B cell (primary cell): Measurements from ENCODE around the gene IL17REL. TPM values are rescaled to one million over a fixed set of nuclear protein-coding genes. Genes with fewer than 3 reads are reported as not detected.

Experiments used
- ATAC-seq: fragments of 200-7000 bp; cut with Tn5 transposase; one replicate; pipeline ENCODE4 v1.10.0; 2021; ENCODE audit warnings: low read depth, mild to moderate bottlenecking, moderate number of reproducible peaks, moderate library complexity
- CTCF ChIA-PET: fragments of 350-600 bp; sonication (Branson Sonifier 250); formaldehyde crosslinking; loops from one replicate; lab custom pipeline; 2021; ENCODE audit warnings: antibody characterized with exemption, inconsistent platforms; lab: Charles Lee
- POLR2A ChIA-PET: fragments of 350-600 bp; sonication (Branson Sonifier 250); formaldehyde crosslinking; loops from one replicate; lab custom pipeline; 2021; ENCODE audit warnings: antibody characterized with exemption; lab: Charles Lee
- DNase-seq: peaks from one replicate; pipeline ENCODE4 v3.0.0; 2013
- H2AFZ ChIP-seq: 2 replicates; pipeline ENCODE4 v1.6.1; 2012; ENCODE audit warnings: mild to moderate bottlenecking, low read depth, low read length; ENCODE audit not compliant: insufficient read depth, poor library complexity, severe bottlenecking
- H3K27ac ChIP-seq, 2 donors: 1 replicate in 1 of 2; 2 replicates in 1 of 2; pipeline ENCODE4 v1.5.1; 2012 to 2013; ENCODE audit warnings: low read length in 2 of 2, mild to moderate bottlenecking in 2 of 2, moderate library complexity in 1 of 2
- H3K27me3 ChIP-seq, 4 experiments: fragments of 200-600 bp in 1 of 4; sonication (generic) in 1 of 4; replicated peaks in 1 of 4; 1 replicate in 2 of 4; 2 replicates in 2 of 4; pipeline versions ENCODE4 v1.6.1 to v1.7.0; 2013 to 2016; ENCODE audit warnings: low read length in 3 of 4, mild to moderate bottlenecking in 2 of 4, mixed read lengths in 1 of 4, moderate library complexity in 1 of 4; ENCODE audit not compliant: insufficient read depth in 4 of 4, control insufficient read depth in 3 of 4; ENCODE audit errors: control extremely low read depth in 1 of 4
- H3K36me3 ChIP-seq, 2 experiments: replicated peaks in 1 of 2; 1 replicate in 1 of 2; 2 replicates in 1 of 2; pipeline versions ENCODE4 v1.6.1 to v1.7.1; 2013; ENCODE audit warnings: low read length in 1 of 2; ENCODE audit not compliant: insufficient read depth in 2 of 2, control insufficient read depth in 1 of 2; ENCODE audit errors: control extremely low read depth in 1 of 2, extremely low read depth in 1 of 2
- H3K4me1 ChIP-seq, 2 donors: fragments of 200-600 bp in 1 of 2; sonication (generic) in 1 of 2; 1 replicate in 1 of 2; 2 replicates in 1 of 2; pipeline versions ENCODE4 v1.5.1 to v1.6.1; 2013 to 2017; ENCODE audit warnings: low read length in 2 of 2; ENCODE audit not compliant: control insufficient read depth in 2 of 2, insufficient read depth in 2 of 2
- H3K4me2 ChIP-seq: replicated peaks from 2 replicates; pipeline ENCODE3; 2012; ENCODE audit warnings: mild to moderate bottlenecking, low read depth, low read length; ENCODE audit not compliant: poor library complexity, severe bottlenecking
- H3K4me3 ChIP-seq, 5 experiments: fragments of 200-600 bp in 1 of 5; sonication (generic) in 1 of 5; 1 replicate in 3 of 5; 2 replicates in 2 of 5; pipeline versions ENCODE4 v1.5.1 to v1.7.0; 2011 to 2016; ENCODE audit warnings: low read length in 4 of 5, mild to moderate bottlenecking in 4 of 5, low read depth in 2 of 5, control low read depth in 1 of 5, moderate library complexity in 1 of 5; ENCODE audit not compliant: insufficient read depth in 1 of 5; ENCODE audit errors: control extremely low read depth in 1 of 5, extremely low read depth in 1 of 5
- H3K79me2 ChIP-seq: fragments of 200-600 bp; sonication (generic); one replicate; pipeline ENCODE4 v1.6.0; 2016; ENCODE audit warnings: low read length; ENCODE audit not compliant: control insufficient read depth, insufficient read depth
- H3K9ac ChIP-seq: fragments of 200-600 bp; sonication (generic); 2 replicates; pipeline ENCODE4 v1.6.1; 2017; ENCODE audit warnings: mild to moderate bottlenecking, low read length, moderate library complexity
- H3K9me3 ChIP-seq, 3 donors: one replicate each; pipeline versions ENCODE4 v1.6.1 to v1.7.1; 2013; ENCODE audit warnings: low read length in 2 of 3; ENCODE audit not compliant: control insufficient read depth in 2 of 3, insufficient read depth in 1 of 3; ENCODE audit errors: control extremely low read depth in 1 of 3
- H4K20me1 ChIP-seq: 2 replicates; pipeline ENCODE4 v1.6.0; 2012; ENCODE audit warnings: mild to moderate bottlenecking, low read length; ENCODE audit not compliant: insufficient read depth, control insufficient read depth, poor library complexity, severe bottlenecking
- H3K27ac Mint-ChIP-seq: one replicate; pipeline ENCODE4 v1.8.0; 2021; ENCODE audit warnings: mixed read lengths
- H3K27me3 Mint-ChIP-seq: one replicate; pipeline ENCODE4 v1.8.0; 2021; ENCODE audit warnings: mixed read lengths
- H3K4me1 Mint-ChIP-seq: one replicate; pipeline ENCODE4 v1.8.0; 2021; ENCODE audit warnings: mixed read lengths
- H3K4me3 Mint-ChIP-seq: one replicate; pipeline ENCODE4 v1.8.0; 2021; ENCODE audit warnings: mixed read lengths
- H3K9me3 Mint-ChIP-seq: one replicate; pipeline ENCODE4 v1.8.0; 2022; ENCODE audit warnings: mixed read lengths; ENCODE audit not compliant: insufficient read depth
- EZH2 ChIP-seq: IDR thresholded peaks from 2 replicates; pipeline ENCODE4 v1.6.1; 2012; ENCODE audit warnings: borderline replicate concordance, low read depth, mild to moderate bottlenecking, moderate library complexity, low read length; ENCODE audit not compliant: insufficient read depth, poor library complexity, severe bottlenecking
- WGBS: methylation state at CpG from one replicate; pipeline ENCODE4 v1.1.5; 2013; ENCODE audit warnings: missing lambda C conversion rate; ENCODE audit not compliant: insufficient coverage; 5-methylcytosine and 5-hydroxymethylcytosine counted together
- intact Hi-C: fragments of 100-400 bp; cut with micrococcal nuclease; formaldehyde crosslinking; loops from one replicate; pipeline ENCODE4 v1.10.0; 2022
- polyA plus RNA-seq: library from polyadenylated mRNA; depleted of rRNA; stranded (reverse); fragments of >200 nt; gene quantifications from 2 replicates; pipeline ENCODE4 v1.2.3, GENCODE V29; 2012
- total RNA-seq, 2 donors: library from RNA; stranded (reverse); fragments of 120-200 nt in 1 of 2; gene quantifications; 1 replicate in 1 of 2; 2 replicates in 1 of 2; pipeline versions ENCODE4 v1.2.3 to v1.2.4, GENCODE V29; 2013 to 2022
- TF ChIP-seq, protein P1 (sequence below): fragments of 200-600 bp; IDR thresholded peaks from one replicate; pipeline ENCODE4 v1.8.0; 2022; ENCODE audit warnings: antibody characterized with exemption, mild to moderate bottlenecking

Gene IL17REL
- total and polyA plus RNA-seq, 2 donors (not counting 1 experiment from before 2014, with no cell fraction given), result 0.09 to 0.10 TPM

DNA sequence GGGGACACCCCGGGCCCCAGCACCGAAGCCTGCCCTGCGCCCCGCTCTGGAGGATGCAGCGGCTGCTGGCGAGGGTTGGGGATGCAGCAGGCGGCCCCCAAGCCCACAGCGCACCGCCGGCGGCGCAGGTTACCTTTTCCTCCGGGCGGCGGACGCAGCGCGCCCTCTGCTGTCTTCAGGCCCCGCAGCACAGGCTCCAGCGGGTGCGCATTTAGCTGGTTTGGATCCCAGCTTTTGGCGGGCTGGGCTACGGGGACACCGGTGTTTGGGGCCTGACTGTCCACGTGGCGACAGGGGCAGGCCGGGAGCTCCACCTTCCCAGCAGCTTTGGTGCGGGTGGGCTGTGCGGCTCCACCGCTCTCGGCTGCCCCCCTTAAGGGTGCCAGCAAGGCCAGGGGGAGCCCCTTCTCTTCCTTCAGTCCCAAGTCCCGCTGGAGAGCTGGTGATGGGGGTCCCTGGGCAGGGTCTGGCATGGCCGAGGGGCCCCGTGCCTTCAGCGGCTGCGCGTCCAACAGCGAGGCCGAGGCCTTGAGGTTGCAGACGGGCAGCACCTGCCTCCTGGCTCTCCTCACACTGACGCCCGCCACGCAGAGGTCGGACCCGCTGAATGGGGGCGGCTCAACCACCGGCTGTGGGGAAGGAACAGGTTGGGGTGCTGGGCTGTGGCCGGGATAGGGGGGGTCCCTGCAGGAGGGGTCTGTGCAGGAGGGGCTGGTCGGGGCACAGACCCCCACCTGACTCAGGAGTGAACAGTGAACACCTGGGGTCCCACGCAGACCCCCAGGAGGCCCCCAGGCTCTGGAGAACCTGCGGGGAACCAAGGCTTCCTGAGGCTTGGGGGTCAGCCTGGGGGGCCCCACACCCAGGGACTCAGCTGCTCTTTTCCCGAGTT lies 18.0 kb upstream of the IL17REL start:
- H3K27ac ChIP-seq, result no peak overlapping the region
- no peaks in the 10 kb centered on the region for H4K20me1 ChIP-seq
- Mint-ChIP-seq H3K27me3 (peaks cover 7% of the 10 kb centered on the region), H3K4me1 (peaks cover 16% of the 10 kb centered on the region), H3K9me3 (no peaks in the 10 kb centered on the region), H3K4me3 (no peak overlapping the region), H3K27ac (no peak overlapping the region)
- POLR2A ChIA-PET, result interaction anchor here (0.5 to 2.8 kb wide), 7 partner anchors 34 to 263 kb away, joined by 3 to 20 read pairs (median 5); no protein-coding TSS in a partner anchor
- 22% methylated on average over 50 of the region's 52 CpGs for WGBS
- H3K4me2 ChIP-seq, result peak overlapping the region; percentile 79
- peak overlapping the region; percentile 56 for H2AFZ ChIP-seq
- no peak for TF ChIP-seq EZH2
- TF ChIP-seq, protein P1, sequence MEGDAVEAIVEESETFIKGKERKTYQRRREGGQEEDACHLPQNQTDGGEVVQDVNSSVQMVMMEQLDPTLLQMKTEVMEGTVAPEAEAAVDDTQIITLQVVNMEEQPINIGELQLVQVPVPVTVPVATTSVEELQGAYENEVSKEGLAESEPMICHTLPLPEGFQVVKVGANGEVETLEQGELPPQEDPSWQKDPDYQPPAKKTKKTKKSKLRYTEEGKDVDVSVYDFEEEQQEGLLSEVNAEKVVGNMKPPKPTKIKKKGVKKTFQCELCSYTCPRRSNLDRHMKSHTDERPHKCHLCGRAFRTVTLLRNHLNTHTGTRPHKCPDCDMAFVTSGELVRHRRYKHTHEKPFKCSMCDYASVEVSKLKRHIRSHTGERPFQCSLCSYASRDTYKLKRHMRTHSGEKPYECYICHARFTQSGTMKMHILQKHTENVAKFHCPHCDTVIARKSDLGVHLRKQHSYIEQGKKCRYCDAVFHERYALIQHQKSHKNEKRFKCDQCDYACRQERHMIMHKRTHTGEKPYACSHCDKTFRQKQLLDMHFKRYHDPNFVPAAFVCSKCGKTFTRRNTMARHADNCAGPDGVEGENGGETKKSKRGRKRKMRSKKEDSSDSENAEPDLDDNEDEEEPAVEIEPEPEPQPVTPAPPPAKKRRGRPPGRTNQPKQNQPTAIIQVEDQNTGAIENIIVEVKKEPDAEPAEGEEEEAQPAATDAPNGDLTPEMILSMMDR, result peak; percentile 92
- intact Hi-C loops, result loop anchor here (1.0 to 2.0 kb wide), 2 partner anchors 38 to 99 kb away; no protein-coding TSS in a partner anchor
- H3K36me3 ChIP-seq, result no peaks in the 10 kb centered on the region
- H3K27me3 ChIP-seq, result peaks cover 0 to 13% (median 6%) of the 10 kb centered on the region in 4 experiments
- peaks cover 22 to 24% of the 10 kb centered on the region in 2 donors for H3K4me1 ChIP-seq
- H3K79me2 ChIP-seq, result no peaks in the 10 kb centered on the region
- ATAC-seq (peak; percentile 96), DNase-seq (peak; percentile 87)
- CTCF ChIA-PET, result interaction anchor here (0.6 to 3.4 kb wide), 46 partner anchors 11 to 307 kb away, joined by 3 to 127 read pairs (median 4); partner anchors contain the start of genes ALG12, CRELD2 and MLC1
- no peaks in the 10 kb centered on the region for H3K9me3 ChIP-seq
- no peak overlapping the region for H3K9ac ChIP-seq
- peak overlapping the region in 3 of 5 experiments; percentile 20 to 35 (median 23) for H3K4me3 ChIP-seq
